IPS DF 6.9 (cell line): ENCODE data around the gene FOXK2.
"Not testable (repeated sequence)": the region's sequence is repeated elsewhere in the genome, so short reads cannot be mapped to it uniquely, and the experiment has no call there.

ENCODE experiments used
- DNase-seq: peaks from one replicate; pipeline ENCODE4 v3.0.0-alpha.2; 2013; ENCODE audit warnings: low read depth, low spot score
- H3K27ac ChIP-seq: one replicate; pipeline ENCODE4 v1.5.1; 2013; ENCODE audit warnings: low read length, control low read depth
- H3K27me3 ChIP-seq: 2 replicates; pipeline ENCODE4 v1.6.1; 2013; ENCODE audit warnings: mild to moderate bottlenecking, low read length; ENCODE audit not compliant: control insufficient read depth, insufficient read depth
- H3K36me3 ChIP-seq: 2 replicates; pipeline ENCODE4 v1.6.1; 2013; ENCODE audit warnings: low read length; ENCODE audit not compliant: control insufficient read depth, insufficient read depth
- H3K4me1 ChIP-seq: 2 replicates; pipeline ENCODE4 v1.6.1; 2013; ENCODE audit warnings: low read length; ENCODE audit not compliant: control insufficient read depth, insufficient read depth
- H3K4me3 ChIP-seq: 2 replicates; pipeline ENCODE4 v1.5.1; 2013; ENCODE audit warnings: mild to moderate bottlenecking, low read length
- H3K9me3 ChIP-seq: 2 replicates; pipeline ENCODE4 v1.6.1; 2013; ENCODE audit warnings: low read length, inconsistent platforms; ENCODE audit not compliant: control insufficient read depth, insufficient read depth
- WGBS: extraction: QIAGEN DNeasy Blood & Tissue Kit; methylation state at CpG from one replicate; pipeline ENCODE4 v1.1.7; 2013; ENCODE audit warnings: mixed read lengths, missing lambda C conversion rate; ENCODE audit not compliant: insufficient read length, insufficient coverage; 5-methylcytosine and 5-hydroxymethylcytosine counted together

Gene FOXK2

DNA sequence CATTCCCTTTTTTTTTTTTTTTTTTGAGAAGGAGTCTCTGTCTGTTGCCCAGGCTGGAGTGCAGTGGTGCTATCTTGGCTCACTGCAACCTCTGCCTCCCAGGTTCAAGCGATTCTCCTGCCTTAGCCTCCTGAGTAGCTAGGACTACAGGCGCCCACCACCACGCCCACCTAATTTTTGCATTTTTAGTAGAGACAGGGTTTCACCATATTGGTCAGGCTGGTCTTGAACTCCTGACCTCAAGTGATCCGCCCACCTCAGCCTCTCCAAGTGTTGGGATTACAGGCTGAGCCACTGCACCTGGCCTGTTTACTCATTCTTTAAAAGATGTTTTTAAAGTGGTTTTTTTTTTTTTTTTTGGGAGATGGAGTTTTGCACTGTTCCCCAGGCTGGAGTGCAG, 44.2 kb downstream of the FOXK2 start:
- H3K4me3 ChIP-seq, H3K27me3 ChIP-seq, H3K9me3 ChIP-seq, H3K4me1 ChIP-seq, H3K36me3 ChIP-seq, DNase-seq, H3K27ac ChIP-seq: not testable (repeated sequence)
- no CpG with 5 or more reads among the region's 4 CpGs for WGBS

DNA sequence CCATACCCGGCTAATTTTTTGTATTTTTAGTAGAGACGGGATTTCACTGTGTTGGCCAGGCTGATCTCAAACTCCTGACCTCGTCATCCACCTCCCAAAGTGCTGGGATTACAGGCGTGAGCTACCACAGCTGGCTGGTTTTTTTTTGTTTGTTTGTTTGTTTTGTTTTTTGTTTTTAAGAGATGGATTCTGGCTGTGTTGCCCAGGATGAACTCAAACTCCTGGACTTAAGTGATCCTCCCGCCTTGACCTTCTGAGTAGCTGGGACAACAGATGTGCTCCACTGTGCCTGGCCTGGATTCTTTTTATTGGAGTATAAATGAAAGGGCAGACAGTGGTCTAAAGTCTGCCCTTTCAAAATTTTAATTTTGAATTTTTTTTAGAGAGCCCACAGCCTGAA, 44.7 kb downstream of the FOXK2 start:
- Histone ChIP-seq H3K4me3 (no peak overlapping the region), H3K27me3 (no peaks in the 10 kb centered on the region), H3K36me3 (peaks cover 7% of the 10 kb centered on the region), H3K27ac (no peak overlapping the region), H3K9me3 (no peaks in the 10 kb centered on the region), H3K4me1 (peaks cover 1% of the 10 kb centered on the region; the same call in 1 of the 2 replicates)
- no CpG with 5 or more reads among the region's 5 CpGs for WGBS
- DNase-seq = no peak

- no peak overlapping the region for H3K4me3 ChIP-seq
- WGBS = no CpG with 5 or more reads among the region's 1 CpG
- peaks cover 1% of the 10 kb centered on the region; the same call in 1 of the 2 replicates for H3K4me1 ChIP-seq
- no peaks in the 10 kb centered on the region for H3K9me3 ChIP-seq
- H3K27ac ChIP-seq = no peak overlapping the region
- peaks cover 7% of the 10 kb centered on the region for H3K36me3 ChIP-seq
- no peak for DNase-seq
- H3K27me3 ChIP-seq = no peaks in the 10 kb centered on the region
Measured at GRCh38 chr17:82565551-82565950, 46.0 kb downstream of the FOXK2 start.

- Histone ChIP-seq H3K4me1 (no peaks in the 10 kb centered on the region; the same call in 1 of the 2 replicates), H3K9me3 (no peaks in the 10 kb centered on the region), H3K36me3 (peaks cover 7% of the 10 kb centered on the region), H3K4me3 (no peak overlapping the region), H3K27me3 (no peaks in the 10 kb centered on the region), H3K27ac (no peak overlapping the region)
- no peak for DNase-seq
- no CpG with 5 or more reads among the region's 18 CpGs for WGBS
Measured at GRCh38 chr17:82566129-82566960, 46.8 kb downstream of the FOXK2 start.

DNA sequence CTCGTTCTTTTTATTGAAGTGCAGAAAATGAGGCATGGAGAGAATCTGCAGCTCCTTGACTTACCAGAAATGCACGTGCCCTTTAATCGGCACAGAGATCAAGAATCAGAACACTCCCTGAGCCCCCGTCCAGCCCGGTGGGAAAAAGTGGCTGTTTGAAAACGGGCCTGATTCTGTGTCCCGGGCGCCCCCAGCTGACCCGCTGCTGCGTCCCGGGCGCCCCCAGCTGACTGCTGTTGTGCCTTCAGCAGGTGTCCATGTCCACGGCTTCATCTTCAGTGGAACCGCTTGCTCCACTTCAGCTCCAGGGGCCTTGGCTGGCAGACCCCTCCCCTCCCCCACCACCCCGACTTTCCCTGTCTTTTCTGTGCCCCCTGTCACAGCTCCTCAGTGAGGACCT, 47.8 kb downstream of the FOXK2 start:
- Histone ChIP-seq H3K36me3 (peaks cover 10% of the 10 kb centered on the region), H3K9me3 (no peaks in the 10 kb centered on the region), H3K27me3 (no peaks in the 10 kb centered on the region), H3K4me3 (no peak overlapping the region), H3K27ac (no peak overlapping the region), H3K4me1 (no peaks in the 10 kb centered on the region; the same call in 1 of the 2 replicates)
- no peak for DNase-seq
- no CpG with 5 or more reads among the region's 15 CpGs for WGBS

- H3K9me3 ChIP-seq = no peaks in the 10 kb centered on the region
- peaks cover 15% of the 10 kb centered on the region for H3K36me3 ChIP-seq
- H3K27me3 ChIP-seq = no peaks in the 10 kb centered on the region
- no peak overlapping the region for H3K4me3 ChIP-seq
- WGBS = no CpG with 5 or more reads among the region's 10 CpGs
- no peaks in the 10 kb centered on the region; the same call in 1 of the 2 replicates for H3K4me1 ChIP-seq
- no peak for DNase-seq
- H3K27ac ChIP-seq = no peak overlapping the region
Measured at GRCh38 chr17:82568997-82569393, 49.5 kb downstream of the FOXK2 start.

DNA sequence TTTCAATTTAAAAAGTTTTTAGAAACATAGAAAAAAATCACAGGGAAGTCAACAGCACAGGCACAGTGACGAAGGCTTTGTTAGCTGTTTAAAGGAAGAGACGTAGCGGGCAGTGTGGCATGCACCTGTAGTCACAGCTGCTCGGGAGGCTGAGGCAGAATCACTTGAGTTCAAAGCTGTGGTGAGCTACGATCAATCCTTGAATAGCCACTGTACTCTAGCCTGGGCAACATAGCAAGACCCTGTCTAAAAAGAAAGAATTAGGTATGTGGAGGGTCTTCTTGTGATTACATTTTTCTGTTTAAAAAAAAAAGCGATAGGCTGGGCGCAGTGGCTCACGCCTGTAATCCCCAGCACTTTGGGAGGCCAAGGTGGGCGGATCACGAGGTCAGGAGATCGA, 50.1 kb downstream of the FOXK2 start:
- Histone ChIP-seq H3K36me3 (peaks cover 16% of the 10 kb centered on the region), H3K9me3 (no peaks in the 10 kb centered on the region), H3K27me3 (no peaks in the 10 kb centered on the region), H3K4me3 (no peak overlapping the region), H3K4me1 (no peaks in the 10 kb centered on the region; the same call in 1 of the 2 replicates), H3K27ac (no peak overlapping the region)
- WGBS = no CpG with 5 or more reads among the region's 11 CpGs
- no peak for DNase-seq

DNA sequence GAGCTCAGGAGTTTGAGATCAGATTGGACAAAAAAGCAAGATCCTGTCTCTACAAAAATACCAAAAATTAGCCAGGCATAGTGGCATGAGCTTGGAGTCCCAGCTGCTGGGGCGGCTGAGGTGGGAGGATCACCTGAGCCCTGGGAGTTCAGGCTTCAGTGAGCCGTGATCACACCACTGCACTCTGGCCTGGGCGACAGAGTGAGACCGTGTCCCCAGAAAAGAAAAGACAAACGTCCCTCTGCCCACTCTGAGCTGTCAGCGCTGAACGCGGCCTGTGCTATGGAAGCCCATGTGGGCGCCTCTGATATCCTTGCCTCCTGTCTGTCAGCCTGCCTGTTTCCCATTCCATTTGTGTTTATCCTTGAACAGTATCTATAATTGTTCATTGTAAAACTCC, 50.7 kb downstream of the FOXK2 start:
- H3K9me3 ChIP-seq = no peaks in the 10 kb centered on the region
- no CpG with 5 or more reads among the region's 9 CpGs for WGBS
- H3K27me3 ChIP-seq = no peaks in the 10 kb centered on the region
- no peak for DNase-seq
- H3K27ac ChIP-seq = no peak overlapping the region
- H3K4me3 ChIP-seq = no peak overlapping the region
- no peaks in the 10 kb centered on the region; the same call in 1 of the 2 replicates for H3K4me1 ChIP-seq
- H3K36me3 ChIP-seq = peaks cover 16% of the 10 kb centered on the region

- Histone ChIP-seq H3K27ac (no peak overlapping the region), H3K36me3 (peaks cover 16% of the 10 kb centered on the region), H3K9me3 (no peaks in the 10 kb centered on the region), H3K27me3 (no peaks in the 10 kb centered on the region), H3K4me1 (no peaks in the 10 kb centered on the region), H3K4me3 (no peak overlapping the region)
- DNase-seq = no peak
- WGBS = no CpG with 5 or more reads among the region's 6 CpGs
Measured at GRCh38 chr17:82571855-82572254, 52.3 kb downstream of the FOXK2 start.

DNA sequence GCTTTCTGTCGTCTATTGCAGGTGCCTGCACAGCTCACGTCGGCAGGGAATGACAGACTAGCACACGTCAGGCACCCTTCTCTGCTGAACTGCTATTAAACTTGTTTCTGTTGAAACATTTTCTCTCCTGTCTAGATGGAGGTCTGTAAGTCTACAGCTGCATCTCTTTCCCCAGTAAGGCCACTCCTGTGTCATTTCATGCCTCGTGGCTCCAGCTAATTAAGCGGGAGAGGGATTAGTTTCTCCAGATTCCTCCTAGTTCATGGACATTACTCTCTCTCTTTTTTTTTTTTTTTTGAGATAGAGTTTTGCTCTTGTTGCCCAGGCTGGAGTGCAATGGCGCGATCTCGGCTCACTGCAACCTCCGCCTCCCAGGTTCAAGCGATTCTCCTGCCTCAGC, 54.5 kb downstream of the FOXK2 start:
- 0 out of 2 replicates have a peak, but pooled peaks cover 13% of the 10 kb centered on the region for H3K36me3 ChIP-seq

More for the DNA sequence above, 54.5 kb downstream of the FOXK2 start:
- H3K4me1 ChIP-seq = no peaks in the 10 kb centered on the region
- H3K4me3 ChIP-seq = no peak overlapping the region
- no peak overlapping the region for H3K27ac ChIP-seq
- no peaks in the 10 kb centered on the region for H3K27me3 ChIP-seq
- WGBS = no CpG with 5 or more reads among the region's 11 CpGs
- DNase-seq = no peak
- H3K9me3 ChIP-seq = no peaks in the 10 kb centered on the region
